Esophagus squamous epithelium (tissue), 4 donors: ENCODE results near the gene HOXD13.

Experiments
- POLR2A ChIP-seq, 4 donors: fragments of 450-650 bp; IDR thresholded peaks; one replicate each; pipeline ENCODE4 v1.6.1; 2017; ENCODE audit warnings: antibody characterized with exemption in 4 of 4, mild to moderate bottlenecking in 4 of 4, moderate library complexity in 3 of 4
- TF ChIP-seq, protein P1 (sequence below), 6 experiments: fragments of 450-650 bp in 4 of 6; fragments of 200-600 bp in 2 of 6; sonication (generic) in 2 of 6; IDR thresholded peaks; one replicate each; pipeline ENCODE4 v1.5.1; 2016 to 2019; ENCODE audit warnings: antibody characterized with exemption in 6 of 6, mild to moderate bottlenecking in 4 of 6, moderate library complexity in 4 of 6

DNA sequence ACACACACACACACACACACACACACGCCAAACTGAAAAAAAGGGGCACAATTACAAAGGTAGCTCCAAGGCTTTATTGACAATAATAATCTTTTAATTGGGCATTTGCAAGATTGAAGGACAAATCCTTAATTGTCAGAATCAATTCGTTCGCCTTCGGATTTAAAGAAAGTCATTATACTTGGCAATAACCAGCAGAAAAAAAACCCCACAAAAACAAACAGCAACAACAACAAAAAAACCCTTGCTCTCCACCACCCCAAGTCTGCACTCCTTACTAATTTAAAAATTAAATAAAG lies 35.2 kb downstream of the HOXD13 start:
- TF ChIP-seq, protein P1, sequence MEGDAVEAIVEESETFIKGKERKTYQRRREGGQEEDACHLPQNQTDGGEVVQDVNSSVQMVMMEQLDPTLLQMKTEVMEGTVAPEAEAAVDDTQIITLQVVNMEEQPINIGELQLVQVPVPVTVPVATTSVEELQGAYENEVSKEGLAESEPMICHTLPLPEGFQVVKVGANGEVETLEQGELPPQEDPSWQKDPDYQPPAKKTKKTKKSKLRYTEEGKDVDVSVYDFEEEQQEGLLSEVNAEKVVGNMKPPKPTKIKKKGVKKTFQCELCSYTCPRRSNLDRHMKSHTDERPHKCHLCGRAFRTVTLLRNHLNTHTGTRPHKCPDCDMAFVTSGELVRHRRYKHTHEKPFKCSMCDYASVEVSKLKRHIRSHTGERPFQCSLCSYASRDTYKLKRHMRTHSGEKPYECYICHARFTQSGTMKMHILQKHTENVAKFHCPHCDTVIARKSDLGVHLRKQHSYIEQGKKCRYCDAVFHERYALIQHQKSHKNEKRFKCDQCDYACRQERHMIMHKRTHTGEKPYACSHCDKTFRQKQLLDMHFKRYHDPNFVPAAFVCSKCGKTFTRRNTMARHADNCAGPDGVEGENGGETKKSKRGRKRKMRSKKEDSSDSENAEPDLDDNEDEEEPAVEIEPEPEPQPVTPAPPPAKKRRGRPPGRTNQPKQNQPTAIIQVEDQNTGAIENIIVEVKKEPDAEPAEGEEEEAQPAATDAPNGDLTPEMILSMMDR (IDR thresholded peaks at IDR 0.05) = no peak
- TF ChIP-seq POLR2A (IDR thresholded peaks at IDR 0.05) = no peak
